BJ (cell line): ENCODE measurements around the gene NGF. TPM values are rescaled to one million over a fixed set of nuclear protein-coding genes. Genes with fewer than 3 reads are reported as not detected.

ENCODE experiments used
- CTCF ChIA-PET: fragments of 350-600 bp; formaldehyde crosslinking; extraction: SDS; loops from one replicate; lab custom pipeline; 2021; ENCODE audit warnings: antibody characterized with exemption, inconsistent platforms; lab: Yijun Ruan, JAX
- POLR2A ChIA-PET: fragments of 300-600 bp; sonication (Branson Sonifier 250); formaldehyde crosslinking; extraction: SDS; loops from one replicate; lab custom pipeline; 2021; ENCODE audit warnings: antibody characterized with exemption; lab: Charles Lee
- DNase-seq: peaks from one replicate; pipeline ENCODE4 v3.0.0-alpha.2; 2011; ENCODE audit warnings: low read depth
- H3K27me3 ChIP-seq: 2 replicates; pipeline ENCODE4 v1.6.0; 2011; ENCODE audit warnings: low read length; ENCODE audit not compliant: control insufficient read depth, insufficient read depth
- H3K36me3 ChIP-seq: 2 replicates; pipeline ENCODE4 v1.5.1; 2011; ENCODE audit warnings: low read length; ENCODE audit not compliant: control insufficient read depth, insufficient read depth
- H3K4me3 ChIP-seq: 2 replicates; pipeline ENCODE4 v1.5.1; 2011; ENCODE audit warnings: low read depth, mild to moderate bottlenecking, control low read depth, low read length
- polyA plus RNA-seq: library from polyadenylated mRNA; depleted of rRNA; stranded (reverse); fragments of >200 nt; gene quantifications from 2 replicates; pipeline ENCODE4 v1.2.3, GENCODE V29; 2011
- TF ChIP-seq, protein P1 (sequence below): IDR thresholded peaks from 2 replicates; pipeline ENCODE4 v1.5.1; 2011; ENCODE audit warnings: low read depth, mild to moderate bottlenecking, control low read depth, inconsistent platforms, low read length, moderate library complexity; ENCODE audit not compliant: insufficient read depth

The NGF gene
- polyA plus RNA-seq, 1 experiment = 49.6 TPM

DNA sequence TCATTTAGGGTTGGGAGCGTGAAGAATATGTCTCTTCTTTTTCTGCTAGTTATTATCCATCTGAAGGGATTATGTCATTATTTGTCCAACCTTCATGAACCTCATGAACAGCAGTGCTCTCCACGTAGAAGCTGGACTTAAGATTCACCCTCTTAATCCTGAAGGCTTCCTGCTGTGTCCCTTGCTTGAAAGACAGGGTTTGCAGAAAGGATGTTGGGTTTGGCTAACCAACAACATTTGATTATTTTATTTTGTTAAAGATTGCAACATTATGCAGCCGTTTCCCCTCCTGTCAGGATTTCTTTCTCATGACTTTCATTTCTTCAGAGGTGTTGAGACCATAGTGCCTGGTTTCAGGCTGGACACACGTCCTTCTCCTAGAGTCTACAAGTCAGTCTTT lies 75.2 kb downstream of the NGF start:
- CTCF ChIA-PET = interaction anchor here (2.4 kb wide), 1 partner anchor 13 kb away, joined by 5 read pairs; no protein-coding TSS in a partner anchor
- Histone ChIP-seq H3K36me3 (no peaks in the 10 kb centered on the region), H3K4me3 (no peak overlapping the region), H3K27me3 (no peaks in the 10 kb centered on the region)
- DNase-seq = no peak
- TF ChIP-seq, protein P1, sequence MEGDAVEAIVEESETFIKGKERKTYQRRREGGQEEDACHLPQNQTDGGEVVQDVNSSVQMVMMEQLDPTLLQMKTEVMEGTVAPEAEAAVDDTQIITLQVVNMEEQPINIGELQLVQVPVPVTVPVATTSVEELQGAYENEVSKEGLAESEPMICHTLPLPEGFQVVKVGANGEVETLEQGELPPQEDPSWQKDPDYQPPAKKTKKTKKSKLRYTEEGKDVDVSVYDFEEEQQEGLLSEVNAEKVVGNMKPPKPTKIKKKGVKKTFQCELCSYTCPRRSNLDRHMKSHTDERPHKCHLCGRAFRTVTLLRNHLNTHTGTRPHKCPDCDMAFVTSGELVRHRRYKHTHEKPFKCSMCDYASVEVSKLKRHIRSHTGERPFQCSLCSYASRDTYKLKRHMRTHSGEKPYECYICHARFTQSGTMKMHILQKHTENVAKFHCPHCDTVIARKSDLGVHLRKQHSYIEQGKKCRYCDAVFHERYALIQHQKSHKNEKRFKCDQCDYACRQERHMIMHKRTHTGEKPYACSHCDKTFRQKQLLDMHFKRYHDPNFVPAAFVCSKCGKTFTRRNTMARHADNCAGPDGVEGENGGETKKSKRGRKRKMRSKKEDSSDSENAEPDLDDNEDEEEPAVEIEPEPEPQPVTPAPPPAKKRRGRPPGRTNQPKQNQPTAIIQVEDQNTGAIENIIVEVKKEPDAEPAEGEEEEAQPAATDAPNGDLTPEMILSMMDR = no peak
- POLR2A ChIA-PET = no interaction called here

DNA sequence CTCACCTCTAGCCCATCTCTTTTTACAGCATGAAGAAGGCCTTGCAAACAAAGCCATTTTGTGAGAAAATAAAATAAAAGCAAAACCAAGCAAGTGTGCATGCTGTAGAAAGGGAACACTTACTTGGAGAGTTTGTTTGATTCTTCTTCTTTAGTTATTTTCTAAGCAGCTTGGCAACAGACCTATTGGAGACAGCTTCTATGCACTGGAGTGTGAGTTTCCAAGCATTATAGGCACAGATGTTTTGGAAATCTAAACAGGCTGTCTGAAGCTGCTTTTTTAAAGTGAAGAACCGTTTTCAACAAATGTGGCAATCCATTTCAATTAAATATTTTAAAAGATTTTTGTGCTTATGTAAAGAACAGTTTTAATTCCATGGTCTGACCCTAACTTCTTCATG lies 76.6 kb downstream of the NGF start:
- CTCF ChIA-PET = no interaction called here

DNA sequence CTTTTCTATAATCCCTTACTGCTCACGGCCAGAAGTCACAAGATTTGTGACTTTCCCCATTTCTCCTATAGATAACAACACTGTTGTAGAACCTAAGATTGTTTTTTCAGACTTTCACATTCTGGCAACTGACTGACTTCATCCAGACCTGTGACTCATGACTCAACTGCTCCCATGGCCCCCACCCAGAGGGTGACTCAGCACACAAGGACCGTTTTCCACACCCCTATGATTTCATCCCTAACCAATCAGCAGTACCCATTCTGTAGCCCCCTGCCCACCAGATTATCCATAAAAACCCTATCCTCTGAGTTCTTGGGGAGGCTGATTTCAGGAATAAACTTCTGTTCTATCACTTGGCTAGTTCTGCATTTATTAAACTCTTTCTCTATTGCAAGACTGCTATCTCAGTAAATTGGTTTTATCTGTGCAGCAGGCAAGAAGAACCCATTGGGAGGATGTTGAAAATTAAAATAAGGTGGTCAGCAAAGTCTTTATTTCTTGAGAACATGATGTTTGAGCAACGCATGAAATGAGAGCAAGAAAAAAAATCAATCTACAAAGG lies 79.7 kb downstream of the NGF start:
- CTCF ChIA-PET = interaction anchor here (0.7 kb wide), 1 partner anchor 10 kb away, joined by 3 read pairs; no protein-coding TSS in a partner anchor
- TF ChIP-seq, protein P1 = no peak
- no peaks in the 10 kb centered on the region for H3K27me3 ChIP-seq
- no peaks in the 10 kb centered on the region for H3K36me3 ChIP-seq
- POLR2A ChIA-PET = no interaction called here
- no peak for DNase-seq
- H3K4me3 ChIP-seq = no peak overlapping the region

More for the DNA sequence above, 76.6 kb downstream of the NGF start:
- POLR2A ChIA-PET = no interaction called here
- no peaks in the 10 kb centered on the region for H3K36me3 ChIP-seq
- H3K4me3 ChIP-seq = no peak overlapping the region
- TF ChIP-seq, protein P1 = no peak
- H3K27me3 ChIP-seq = no peaks in the 10 kb centered on the region
- no peak for DNase-seq

DNA sequence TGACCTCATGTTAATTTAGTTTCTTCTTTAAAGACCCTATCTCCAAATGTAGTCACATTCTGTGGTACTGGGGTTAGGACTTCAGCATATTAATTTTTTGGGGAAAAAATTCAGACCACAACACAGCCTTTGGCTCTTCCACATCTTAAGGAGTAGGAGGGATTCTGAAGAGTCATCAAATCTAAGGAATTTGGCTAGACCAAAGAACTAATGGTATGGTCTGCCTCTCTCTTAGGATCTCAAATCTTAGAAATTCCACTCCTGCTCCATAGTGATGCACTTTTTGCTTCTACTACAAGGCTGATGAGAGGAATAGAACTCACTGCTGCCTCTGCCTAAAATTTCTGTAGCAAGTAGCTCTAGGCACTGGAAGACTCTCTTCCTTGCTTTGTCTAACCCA lies 80.5 kb downstream of the NGF start:
- CTCF ChIA-PET = no interaction called here
- Histone ChIP-seq H3K4me3 (no peak overlapping the region), H3K27me3 (no peaks in the 10 kb centered on the region), H3K36me3 (no peaks in the 10 kb centered on the region)
- DNase-seq = no peak
- POLR2A ChIA-PET = no interaction called here
- TF ChIP-seq, protein P1 = no peak

DNA sequence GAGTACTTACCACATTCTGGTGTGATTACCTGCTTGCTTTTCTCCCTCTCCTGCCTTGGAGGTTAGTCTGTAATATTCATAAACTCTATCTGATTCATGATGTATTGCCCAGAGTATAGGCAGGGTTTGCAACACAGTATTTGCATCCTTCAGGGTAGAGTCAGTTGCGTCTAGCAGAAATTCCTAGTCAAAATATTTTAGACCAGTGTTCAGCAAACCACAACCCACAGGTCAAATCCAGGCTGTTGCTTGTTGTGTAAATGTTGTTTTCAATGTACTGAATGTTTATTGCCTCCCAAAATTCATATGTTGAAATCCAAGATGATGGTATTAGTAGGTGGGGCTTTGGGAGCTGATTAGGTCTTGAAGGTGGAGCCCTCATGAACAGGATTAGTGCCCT lies 82.9 kb downstream of the NGF start:
- Histone ChIP-seq H3K27me3 (no peaks in the 10 kb centered on the region), H3K4me3 (no peak overlapping the region), H3K36me3 (no peaks in the 10 kb centered on the region)
- POLR2A ChIA-PET = interaction anchor here (0.6 kb wide), 1 partner anchor 201 kb away, joined by 3 read pairs; no protein-coding TSS in a partner anchor
- CTCF ChIA-PET = no interaction called here
- TF ChIP-seq, protein P1 = no peak
- no peak for DNase-seq
